HEK293T (cell line): ENCODE results near the gene APP.

ENCODE experiments used
- BHLHE40 ChIP-seq: fragments of 450-650 bp; IDR thresholded peaks from 2 replicates; pipeline ENCODE4 v1.6.1; 2016; ENCODE audit warnings: mild to moderate bottlenecking, moderate library complexity, borderline replicate concordance
- CTBP1 ChIP-seq: fragments of 450-650 bp; IDR thresholded peaks from 2 replicates; pipeline ENCODE4 v1.6.1; 2016; ENCODE audit warnings: borderline replicate concordance
- FOXA1 ChIP-seq: fragments of 450-650 bp; IDR thresholded peaks from 2 replicates; pipeline ENCODE4 v1.6.1; 2016; ENCODE audit warnings: mild to moderate bottlenecking
- FOXM1 ChIP-seq: fragments of 450-650 bp; IDR thresholded peaks from 2 replicates; pipeline ENCODE4 v1.6.1; 2017; ENCODE audit warnings: mild to moderate bottlenecking, borderline replicate concordance
- HDGF ChIP-seq: fragments of 450-650 bp; IDR thresholded peaks from 2 replicates; pipeline ENCODE4 v1.6.1; 2017; ENCODE audit warnings: antibody characterized with exemption, borderline replicate concordance
- LEF1 ChIP-seq: fragments of 450-650 bp; IDR thresholded peaks from 2 replicates; pipeline ENCODE4 v1.6.1; 2017; ENCODE audit warnings: mild to moderate bottlenecking, borderline replicate concordance
- PKNOX1 ChIP-seq: fragments of 450-650 bp; IDR thresholded peaks from 2 replicates; pipeline ENCODE4 v1.6.1; 2016
- SP1 ChIP-seq: fragments of 450-650 bp; IDR thresholded peaks from 2 replicates; pipeline ENCODE4 v1.6.1; 2017
- SUZ12 ChIP-seq: fragments of 450-650 bp; IDR thresholded peaks from 2 replicates; pipeline ENCODE4 v1.6.1; 2016; ENCODE audit warnings: mild to moderate bottlenecking
- ZNF384 ChIP-seq: fragments of 450-650 bp; IDR thresholded peaks from 2 replicates; pipeline ENCODE4 v1.6.1; 2016

- no peak for TF ChIP-seq SP1
- no peak for TF ChIP-seq ZNF384
- no peak for TF ChIP-seq SUZ12
- TF ChIP-seq FOXM1: no peak
- no peak for TF ChIP-seq FOXA1
- no peak for TF ChIP-seq CTBP1
- TF ChIP-seq BHLHE40: no peak
- no peak for TF ChIP-seq LEF1
- no peak for TF ChIP-seq HDGF
- TF ChIP-seq PKNOX1: no peak
Measured at GRCh38 chr21:25977068-25977611, 193.4 kb downstream of the APP start.
